ENCODE results near the gene BRPF3.

DNA sequence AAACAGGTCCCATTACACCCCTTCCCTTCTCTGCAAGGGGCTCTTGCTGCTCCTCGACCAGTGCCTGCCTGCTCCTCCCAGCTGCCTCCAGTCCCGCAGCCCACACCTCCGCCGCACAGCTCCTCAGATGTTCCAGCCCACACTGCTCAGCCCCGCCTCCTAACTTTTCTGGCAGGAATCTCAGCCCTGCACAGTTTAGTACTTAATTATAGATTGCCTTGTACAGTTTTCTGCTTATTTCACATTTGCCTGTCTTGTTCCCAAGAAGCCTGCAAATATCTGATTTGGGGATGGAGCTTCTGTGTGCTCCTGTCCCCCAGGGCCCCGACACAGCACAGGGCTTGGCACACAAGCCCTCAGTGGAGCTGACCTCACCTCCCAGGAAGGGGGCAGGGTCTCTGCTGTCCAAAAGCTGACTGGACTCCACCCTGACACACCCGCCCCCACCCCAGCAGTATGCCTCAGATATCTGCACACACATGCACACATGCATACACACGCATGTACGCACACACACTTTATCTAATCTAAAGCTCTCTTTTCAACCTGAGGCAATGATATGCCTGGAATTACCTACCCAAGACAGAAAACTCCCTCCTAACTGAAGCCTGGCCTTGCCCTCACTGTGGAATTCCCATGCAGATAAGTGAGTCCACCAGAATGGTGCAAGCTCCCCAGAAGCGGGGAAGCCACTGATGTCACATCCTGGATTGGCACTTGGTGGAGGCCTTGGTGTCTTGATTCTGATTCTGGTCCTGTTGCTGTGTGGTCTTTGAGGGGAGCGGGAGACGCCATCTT is 72.1 kb downstream of the BRPF3 start:
- TF ChIP-seq, protein P1, sequence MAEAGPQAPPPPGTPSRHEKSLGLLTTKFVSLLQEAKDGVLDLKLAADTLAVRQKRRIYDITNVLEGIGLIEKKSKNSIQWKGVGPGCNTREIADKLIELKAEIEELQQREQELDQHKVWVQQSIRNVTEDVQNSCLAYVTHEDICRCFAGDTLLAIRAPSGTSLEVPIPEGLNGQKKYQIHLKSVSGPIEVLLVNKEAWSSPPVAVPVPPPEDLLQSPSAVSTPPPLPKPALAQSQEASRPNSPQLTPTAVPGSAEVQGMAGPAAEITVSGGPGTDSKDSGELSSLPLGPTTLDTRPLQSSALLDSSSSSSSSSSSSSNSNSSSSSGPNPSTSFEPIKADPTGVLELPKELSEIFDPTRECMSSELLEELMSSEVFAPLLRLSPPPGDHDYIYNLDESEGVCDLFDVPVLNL (CRISPR knock-in tag; IDR thresholded peaks at IDR 0.05; ENCODE audit: borderline replicate concordance, low read depth): no peak
- TF ChIP-seq NR3C1 (CRISPR knock-in tag; conservative IDR thresholded peaks at IDR 0.05; ENCODE audit: low read depth) (no peak), NFE2L1 (CRISPR knock-in tag; IDR thresholded peaks at IDR 0.05) (no peak), SP1 (CRISPR knock-in tag; conservative IDR thresholded peaks at IDR 0.05) (no peak), ZNF416 (CRISPR knock-in tag; IDR thresholded peaks at IDR 0.05) (no peak), TCF7 (CRISPR knock-in tag; IDR thresholded peaks at IDR 0.05; ENCODE audit: low read depth) (no peak), RORB (CRISPR knock-in tag; IDR thresholded peaks at IDR 0.05) (no peak)
- TF ChIP-seq, protein P2, sequence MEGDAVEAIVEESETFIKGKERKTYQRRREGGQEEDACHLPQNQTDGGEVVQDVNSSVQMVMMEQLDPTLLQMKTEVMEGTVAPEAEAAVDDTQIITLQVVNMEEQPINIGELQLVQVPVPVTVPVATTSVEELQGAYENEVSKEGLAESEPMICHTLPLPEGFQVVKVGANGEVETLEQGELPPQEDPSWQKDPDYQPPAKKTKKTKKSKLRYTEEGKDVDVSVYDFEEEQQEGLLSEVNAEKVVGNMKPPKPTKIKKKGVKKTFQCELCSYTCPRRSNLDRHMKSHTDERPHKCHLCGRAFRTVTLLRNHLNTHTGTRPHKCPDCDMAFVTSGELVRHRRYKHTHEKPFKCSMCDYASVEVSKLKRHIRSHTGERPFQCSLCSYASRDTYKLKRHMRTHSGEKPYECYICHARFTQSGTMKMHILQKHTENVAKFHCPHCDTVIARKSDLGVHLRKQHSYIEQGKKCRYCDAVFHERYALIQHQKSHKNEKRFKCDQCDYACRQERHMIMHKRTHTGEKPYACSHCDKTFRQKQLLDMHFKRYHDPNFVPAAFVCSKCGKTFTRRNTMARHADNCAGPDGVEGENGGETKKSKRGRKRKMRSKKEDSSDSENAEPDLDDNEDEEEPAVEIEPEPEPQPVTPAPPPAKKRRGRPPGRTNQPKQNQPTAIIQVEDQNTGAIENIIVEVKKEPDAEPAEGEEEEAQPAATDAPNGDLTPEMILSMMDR (IDR thresholded peaks at IDR 0.05): no peak
- TF ChIP-seq, protein P3, sequence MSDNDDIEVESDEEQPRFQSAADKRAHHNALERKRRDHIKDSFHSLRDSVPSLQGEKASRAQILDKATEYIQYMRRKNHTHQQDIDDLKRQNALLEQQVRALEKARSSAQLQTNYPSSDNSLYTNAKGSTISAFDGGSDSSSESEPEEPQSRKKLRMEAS (CRISPR knock-in tag; IDR thresholded peaks at IDR 0.05): no peak
- TF ChIP-seq, protein P4, sequence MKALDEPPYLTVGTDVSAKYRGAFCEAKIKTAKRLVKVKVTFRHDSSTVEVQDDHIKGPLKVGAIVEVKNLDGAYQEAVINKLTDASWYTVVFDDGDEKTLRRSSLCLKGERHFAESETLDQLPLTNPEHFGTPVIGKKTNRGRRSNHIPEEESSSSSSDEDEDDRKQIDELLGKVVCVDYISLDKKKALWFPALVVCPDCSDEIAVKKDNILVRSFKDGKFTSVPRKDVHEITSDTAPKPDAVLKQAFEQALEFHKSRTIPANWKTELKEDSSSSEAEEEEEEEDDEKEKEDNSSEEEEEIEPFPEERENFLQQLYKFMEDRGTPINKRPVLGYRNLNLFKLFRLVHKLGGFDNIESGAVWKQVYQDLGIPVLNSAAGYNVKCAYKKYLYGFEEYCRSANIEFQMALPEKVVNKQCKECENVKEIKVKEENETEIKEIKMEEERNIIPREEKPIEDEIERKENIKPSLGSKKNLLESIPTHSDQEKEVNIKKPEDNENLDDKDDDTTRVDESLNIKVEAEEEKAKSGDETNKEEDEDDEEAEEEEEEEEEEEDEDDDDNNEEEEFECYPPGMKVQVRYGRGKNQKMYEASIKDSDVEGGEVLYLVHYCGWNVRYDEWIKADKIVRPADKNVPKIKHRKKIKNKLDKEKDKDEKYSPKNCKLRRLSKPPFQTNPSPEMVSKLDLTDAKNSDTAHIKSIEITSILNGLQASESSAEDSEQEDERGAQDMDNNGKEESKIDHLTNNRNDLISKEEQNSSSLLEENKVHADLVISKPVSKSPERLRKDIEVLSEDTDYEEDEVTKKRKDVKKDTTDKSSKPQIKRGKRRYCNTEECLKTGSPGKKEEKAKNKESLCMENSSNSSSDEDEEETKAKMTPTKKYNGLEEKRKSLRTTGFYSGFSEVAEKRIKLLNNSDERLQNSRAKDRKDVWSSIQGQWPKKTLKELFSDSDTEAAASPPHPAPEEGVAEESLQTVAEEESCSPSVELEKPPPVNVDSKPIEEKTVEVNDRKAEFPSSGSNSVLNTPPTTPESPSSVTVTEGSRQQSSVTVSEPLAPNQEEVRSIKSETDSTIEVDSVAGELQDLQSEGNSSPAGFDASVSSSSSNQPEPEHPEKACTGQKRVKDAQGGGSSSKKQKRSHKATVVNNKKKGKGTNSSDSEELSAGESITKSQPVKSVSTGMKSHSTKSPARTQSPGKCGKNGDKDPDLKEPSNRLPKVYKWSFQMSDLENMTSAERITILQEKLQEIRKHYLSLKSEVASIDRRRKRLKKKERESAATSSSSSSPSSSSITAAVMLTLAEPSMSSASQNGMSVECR (CRISPR knock-in tag; IDR thresholded peaks at IDR 0.05; ENCODE audit: borderline replicate concordance): no peak
- TF ChIP-seq, protein P5, sequence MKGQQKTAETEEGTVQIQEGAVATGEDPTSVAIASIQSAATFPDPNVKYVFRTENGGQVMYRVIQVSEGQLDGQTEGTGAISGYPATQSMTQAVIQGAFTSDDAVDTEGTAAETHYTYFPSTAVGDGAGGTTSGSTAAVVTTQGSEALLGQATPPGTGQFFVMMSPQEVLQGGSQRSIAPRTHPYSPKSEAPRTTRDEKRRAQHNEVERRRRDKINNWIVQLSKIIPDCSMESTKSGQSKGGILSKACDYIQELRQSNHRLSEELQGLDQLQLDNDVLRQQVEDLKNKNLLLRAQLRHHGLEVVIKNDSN (CRISPR knock-in tag; IDR thresholded peaks at IDR 0.05): no peak
- TF ChIP-seq, protein P6, sequence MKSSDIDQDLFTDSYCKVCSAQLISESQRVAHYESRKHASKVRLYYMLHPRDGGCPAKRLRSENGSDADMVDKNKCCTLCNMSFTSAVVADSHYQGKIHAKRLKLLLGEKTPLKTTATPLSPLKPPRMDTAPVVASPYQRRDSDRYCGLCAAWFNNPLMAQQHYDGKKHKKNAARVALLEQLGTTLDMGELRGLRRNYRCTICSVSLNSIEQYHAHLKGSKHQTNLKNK (CRISPR knock-in tag; IDR thresholded peaks at IDR 0.05): no peak
- TF ChIP-seq, protein P7, sequence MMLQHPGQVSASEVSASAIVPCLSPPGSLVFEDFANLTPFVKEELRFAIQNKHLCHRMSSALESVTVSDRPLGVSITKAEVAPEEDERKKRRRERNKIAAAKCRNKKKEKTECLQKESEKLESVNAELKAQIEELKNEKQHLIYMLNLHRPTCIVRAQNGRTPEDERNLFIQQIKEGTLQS (CRISPR knock-in tag; conservative IDR thresholded peaks at IDR 0.05): no peak

All from WTC11 (cell line).